H1 (cell line): ENCODE measurements around the gene WWC2. TPM values are rescaled to one million over a fixed set of nuclear protein-coding genes. Genes with fewer than 3 reads are reported as not detected.

Experiments
- CTCF ChIA-PET: fragments of 300-600 bp; sonication (Branson Sonifier 250); formaldehyde crosslinking; loops from one replicate; lab custom pipeline; 2021; ENCODE audit not compliant: partially characterized antibody; lab: Charles Lee
- POLR2A ChIA-PET: fragments of 300-600 bp; sonication (Branson Sonifier 250); formaldehyde crosslinking; loops from one replicate; lab custom pipeline; 2021; ENCODE audit warnings: inconsistent platforms; ENCODE audit not compliant: partially characterized antibody; lab: Charles Lee
- DNase-seq, 2 experiments: peaks; one replicate each; pipeline versions ENCODE4 v3.0.0 to v3.0.0-alpha.2; 2010 to 2022; ENCODE audit warnings: low spot score in 2 of 2, low read depth in 1 of 2, mixed read lengths in 1 of 2
- FAIRE-seq: peaks from 2 replicates; lab custom pipeline; 2011; peaks lifted over from hg19 to GRCh38; lab: Jason Lieb, UNC
- H2AFZ ChIP-seq: 2 replicates; pipeline ENCODE4 v1.8.1; 2012; ENCODE audit warnings: low read length, inconsistent platforms
- H2AK5ac ChIP-seq: 2 replicates; pipeline ENCODE4 v1.6.1; 2013; ENCODE audit warnings: low read depth, low read length
- H2BK120ac ChIP-seq: replicated peaks from 2 replicates; pipeline ENCODE3; 2013; ENCODE audit warnings: low read depth, low read length, inconsistent platforms
- H2BK12ac ChIP-seq: 2 replicates; pipeline ENCODE4 v1.6.1; 2013; ENCODE audit warnings: low read depth, low read length
- H2BK15ac ChIP-seq: 2 replicates; pipeline ENCODE4 v1.6.1; 2013; ENCODE audit warnings: low read length
- H2BK20ac ChIP-seq: 2 replicates; pipeline ENCODE4 v1.6.1; 2013; ENCODE audit warnings: low read length
- H2BK5ac ChIP-seq: 2 replicates; pipeline ENCODE4 v1.6.1; 2013; ENCODE audit warnings: low read depth, low read length
- H3K14ac ChIP-seq: 2 replicates; pipeline ENCODE4 v1.6.1; 2013; ENCODE audit warnings: inconsistent platforms; ENCODE audit not compliant: insufficient read length
- H3K18ac ChIP-seq: 2 replicates; pipeline ENCODE4 v1.6.1; 2013; ENCODE audit warnings: low read length; ENCODE audit errors: extremely low read depth
- H3K23ac ChIP-seq: 2 replicates; pipeline ENCODE4 v1.6.1; 2013; ENCODE audit warnings: inconsistent platforms; ENCODE audit not compliant: insufficient read length
- H3K23me2 ChIP-seq: 2 replicates; pipeline ENCODE4 v1.6.1; 2013; ENCODE audit warnings: low read depth, low read length
- H3K27ac ChIP-seq: 2 replicates; pipeline ENCODE4 v1.6.1; 2011; ENCODE audit warnings: low read depth, low read length, inconsistent platforms
- H3K27me3 ChIP-seq, 4 experiments: replicated peaks in 1 of 4; 1 replicate in 1 of 4; 2 replicates in 3 of 4; pipeline versions ENCODE4 v1.6.1 to v1.8.1; 2011 to 2013; ENCODE audit warnings: low read length in 3 of 4, mild to moderate bottlenecking in 3 of 4, inconsistent platforms in 2 of 4, mixed read lengths in 2 of 4, moderate library complexity in 1 of 4; ENCODE audit not compliant: control insufficient read depth in 3 of 4, insufficient read depth in 3 of 4; ENCODE audit errors: extremely low read depth in 1 of 4
- H3K36me3 ChIP-seq, 4 experiments: 2 replicates each; pipeline versions ENCODE4 v1.6.1 to v1.8.1; 2011 to 2013; ENCODE audit warnings: mild to moderate bottlenecking in 4 of 4, low read length in 3 of 4, moderate library complexity in 2 of 4, control low read depth in 1 of 4, inconsistent platforms in 1 of 4; ENCODE audit not compliant: insufficient read depth in 4 of 4, control insufficient read depth in 2 of 4
- H3K4ac ChIP-seq: replicated peaks from 2 replicates; pipeline ENCODE3; 2013; ENCODE audit warnings: low read length, low read depth, mixed read lengths, inconsistent platforms; ENCODE audit not compliant: insufficient read length
- H3K4me1 ChIP-seq, 4 experiments: replicated peaks in 1 of 4; 1 replicate in 1 of 4; 2 replicates in 3 of 4; pipeline versions ENCODE4 v1.6.1 to v1.8.1; 2011 to 2013; ENCODE audit warnings: low read length in 3 of 4, inconsistent platforms in 2 of 4, mixed read lengths in 1 of 4; ENCODE audit not compliant: insufficient read depth in 4 of 4, control insufficient read depth in 3 of 4
- H3K4me2 ChIP-seq, 2 experiments: 2 replicates each; pipeline versions ENCODE4 v1.6.1 to v1.8.1; 2011 to 2013; ENCODE audit warnings: low read depth in 2 of 2, low read length in 2 of 2, control low read depth in 1 of 2, inconsistent platforms in 1 of 2, mild to moderate bottlenecking in 1 of 2; ENCODE audit not compliant: insufficient read depth in 1 of 2
- H3K4me3 ChIP-seq, 4 experiments: fragments of 200-600, 300-600 bp in 1 of 4; sonication (generic), shearing (Covaris generic), sonication (Bioruptor Twin) in 1 of 4; 2 replicates each; pipeline versions ENCODE4 v1.5.1 to v1.8.1; 2011 to 2016; ENCODE audit warnings: low read length in 4 of 4, low read depth in 3 of 4, control low read depth in 2 of 4, inconsistent platforms in 2 of 4, mild to moderate bottlenecking in 2 of 4, mixed read lengths in 1 of 4, moderate library complexity in 1 of 4; ENCODE audit not compliant: insufficient read depth in 2 of 4; ENCODE audit errors: extremely low read depth in 1 of 4
- H3K56ac ChIP-seq: replicated peaks from 2 replicates; pipeline ENCODE3; 2013; ENCODE audit warnings: low read depth, mild to moderate bottlenecking, mixed read lengths, low read length, inconsistent platforms; ENCODE audit not compliant: insufficient read length
- H3K79me1 ChIP-seq: 2 replicates; pipeline ENCODE4 v1.6.1; 2013; ENCODE audit warnings: low read depth, low read length, control low read depth
- H3K79me2 ChIP-seq, 2 experiments: 2 replicates each; pipeline versions ENCODE4 v1.6.1 to v1.8.1; 2012 to 2013; ENCODE audit warnings: low read length in 2 of 2, mild to moderate bottlenecking in 2 of 2, inconsistent platforms in 1 of 2; ENCODE audit not compliant: insufficient read depth in 2 of 2, control insufficient read depth in 1 of 2
- H3K9ac ChIP-seq, 4 experiments: replicated peaks in 1 of 4; 1 replicate in 1 of 4; 2 replicates in 3 of 4; pipeline versions ENCODE4 v1.6.1 to v1.8.1; 2011 to 2013; ENCODE audit warnings: low read depth in 3 of 4, low read length in 3 of 4, control low read depth in 2 of 4, mild to moderate bottlenecking in 2 of 4, moderate library complexity in 2 of 4, inconsistent platforms in 1 of 4; ENCODE audit errors: extremely low read depth in 1 of 4
- H3K9me3 ChIP-seq, 2 experiments: 2 replicates each; pipeline versions ENCODE4 v1.6.1 to v1.8.1; 2012 to 2013; ENCODE audit warnings: mild to moderate bottlenecking in 2 of 2, moderate library complexity in 2 of 2, control low read depth in 1 of 2, inconsistent platforms in 1 of 2, low read depth in 1 of 2, low read length in 1 of 2, mixed read lengths in 1 of 2; ENCODE audit not compliant: insufficient read depth in 2 of 2
- H4K20me1 ChIP-seq, 2 experiments: replicated peaks in 1 of 2; 2 replicates each; pipeline versions ENCODE3 to v1.8.1; 2011 to 2013; ENCODE audit warnings: inconsistent platforms in 2 of 2, low read length in 2 of 2, mild to moderate bottlenecking in 1 of 2; ENCODE audit not compliant: insufficient read depth in 2 of 2, control insufficient read depth in 1 of 2
- H4K5ac ChIP-seq: 2 replicates; pipeline ENCODE4 v1.6.1; 2013; ENCODE audit warnings: low read length, low read depth, mixed read lengths, inconsistent platforms; ENCODE audit not compliant: insufficient read length
- H4K8ac ChIP-seq: 2 replicates; pipeline ENCODE4 v1.8.0; 2013; ENCODE audit warnings: mild to moderate bottlenecking, moderate library complexity, low read length, inconsistent platforms; ENCODE audit not compliant: insufficient read depth; ENCODE audit errors: extremely low read depth
- H4K91ac ChIP-seq: replicated peaks from 2 replicates; pipeline ENCODE3; 2013; ENCODE audit warnings: low read length, mixed read lengths, inconsistent platforms; ENCODE audit not compliant: insufficient read length
- JUN ChIP-seq: IDR thresholded peaks from 2 replicates; pipeline ENCODE4 v1.6.1; 2011; ENCODE audit warnings: low read depth, mild to moderate bottlenecking, improper control_type of control experiment, low read length
- POU5F1 ChIP-seq: IDR thresholded peaks from 2 replicates; pipeline ENCODE4 v1.6.1; 2011; ENCODE audit warnings: low read depth, mild to moderate bottlenecking, low read length, moderate library complexity
- WGBS, 2 experiments: shearing (Covaris generic) in 1 of 2; methylation state at CpG; one replicate each; pipeline versions ENCODE4 v1.1.6 to v1.1.7; 2013 to 2015; ENCODE audit warnings: low lambda C conversion rate in 2 of 2, mixed read lengths in 2 of 2, inconsistent platforms in 1 of 2, low coverage in 1 of 2, missing lambda C conversion rate in 1 of 2; ENCODE audit not compliant: insufficient replicate concordance in 2 of 2, insufficient coverage in 1 of 2, insufficient read length in 1 of 2; ENCODE audit errors: extremely low coverage in 1 of 2, missing lambda C conversion rate in 1 of 2; 5-methylcytosine and 5-hydroxymethylcytosine counted together
- polyA plus RNA-seq, 7 experiments: library from polyadenylated mRNA; depleted of rRNA in 3 of 7; stranded (reverse) in 5 of 7; unstranded in 2 of 7; fragments of >200 nt in 5 of 7; fragments of 200-250 nt in 2 of 7; gene quantifications; 1 replicate in 5 of 7; 2 replicates in 1 of 7; 4 replicates in 1 of 7; pipeline versions ENCODE4 v1.2.1 to v1.2.3, GENCODE V29; 2011 to 2013; ENCODE audit warnings: missing spikeins in 2 of 7, mixed read lengths in 2 of 7
- total RNA-seq: library from RNA; stranded (reverse); fragmentation: NEBNext Ultra II Directional; extraction: Animal tissue kit (Norgen Biotek cat#: 25700); gene quantifications from 2 replicates; pipeline ENCODE4 v1.2.1, GENCODE V29; 2021

Gene WWC2
- total and polyA plus RNA-seq, 2 of the 8 experiments (the other 6 are each of a cell fraction or from before 2014, with no cell fraction given) = 17.6 to 135 TPM

GRCh38 chr4:183101956-183102480 lies 3.0 kb downstream of the WWC2 start:
- H3K23me2 ChIP-seq = peaks cover 15% of the 10 kb centered on the region
- no peak overlapping the region for H2AFZ ChIP-seq
- DNase-seq (no peak), FAIRE-seq (no peak)
- no peak overlapping the region for H4K91ac ChIP-seq
- no peak overlapping the region for H3K18ac ChIP-seq
- peak overlapping the region in 1 of 2 experiments; percentile 16; a peak in 1 of 4 replicates for H3K4me2 ChIP-seq
- no peak overlapping the region for H2BK5ac ChIP-seq
- no peak overlapping the region for H3K23ac ChIP-seq
- peak overlapping the region in 1 of 4 experiments; percentile 98; a peak in 2 of 8 replicates for H3K4me3 ChIP-seq
- ChIA-PET CTCF (interaction anchor here (0.7 to 2.1 kb wide), 7 partner anchors 23 to 160 kb away, joined by 4 to 8 read pairs (median 4); no protein-coding TSS in a partner anchor), POLR2A (interaction anchor here (0.7 to 1.0 kb wide), 2 partner anchors 13 to 84 kb away, joined by 3 to 4 read pairs; no protein-coding TSS in a partner anchor)
- no peak overlapping the region for H2BK12ac ChIP-seq
- H3K36me3 ChIP-seq = no peaks in the 10 kb centered on the region
- no peak overlapping the region for H2AK5ac ChIP-seq
- H3K27ac ChIP-seq = no peak overlapping the region
- no peak overlapping the region for H3K56ac ChIP-seq
- no peaks in the 10 kb centered on the region for H3K9me3 ChIP-seq
- peaks cover 2% of the 10 kb centered on the region; the same call in 1 of the 2 replicates for H3K79me1 ChIP-seq
- no peak overlapping the region for H4K5ac ChIP-seq
- no peak overlapping the region for H2BK20ac ChIP-seq
- H3K14ac ChIP-seq = no peak overlapping the region
- no peak overlapping the region for H2BK15ac ChIP-seq
- H4K20me1 ChIP-seq = peaks cover 7 to 12% of the 10 kb centered on the region in 2 experiments
- H2BK120ac ChIP-seq = no peak overlapping the region
- H3K79me2 ChIP-seq = peaks cover 27 to 74% of the 10 kb centered on the region in 2 experiments
- peaks cover 2 to 27% (median 11%) of the 10 kb centered on the region in 4 experiments for H3K4me1 ChIP-seq
- no peak overlapping the region for H4K8ac ChIP-seq
- no peaks in the 10 kb centered on the region; a peak in 1 of 7 replicates for H3K27me3 ChIP-seq
- TF ChIP-seq POU5F1 (no peak), JUN (no peak)
- TF ChIP-seq, all 59 proteins: peak for 0
- 83% methylated on average over 4 of the region's 4 CpGs; no CpG with 5 or more reads in 1 of the 2 experiments for WGBS, 2 experiments
- no peak overlapping the region for H3K4ac ChIP-seq
- H3K9ac ChIP-seq = no peak overlapping the region
